Measurements from ENCODE around the gene PDIK1L.

DNA sequence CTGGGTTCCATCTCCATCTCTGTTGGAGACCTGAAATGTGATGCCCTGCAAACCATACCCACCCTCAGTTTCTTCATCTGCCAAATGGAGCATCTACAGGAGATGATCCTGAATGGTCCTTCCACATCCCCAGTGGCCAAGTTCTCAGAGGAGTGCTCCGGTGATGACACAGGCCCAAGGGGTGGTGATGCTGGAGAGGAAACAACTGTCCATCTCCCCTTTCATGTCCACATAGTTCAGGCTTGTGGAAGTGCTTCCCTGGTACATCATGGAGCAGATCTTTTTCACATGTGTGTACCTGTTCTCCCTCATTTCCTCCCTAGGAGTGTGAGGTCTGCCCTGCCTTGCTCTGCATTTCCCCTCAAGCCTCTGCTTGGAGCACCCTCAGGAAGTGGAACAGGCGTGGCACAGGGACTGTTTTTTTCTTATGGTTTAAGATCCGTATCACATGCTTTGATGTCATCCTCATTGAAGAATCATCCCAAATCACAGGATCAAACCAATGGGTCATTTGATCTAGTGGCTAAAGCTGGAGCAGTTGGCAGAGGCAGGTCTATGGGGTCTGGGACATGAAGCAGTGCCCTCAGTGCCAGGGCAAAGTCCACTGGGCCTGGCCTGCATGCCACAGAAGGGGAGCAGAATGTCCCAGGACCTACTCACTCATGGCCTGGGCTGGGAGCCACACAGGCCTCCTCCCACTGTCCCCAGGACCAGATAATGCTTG, 36.0 kb upstream of the PDIK1L start:
- TF ChIP-seq, protein P1, sequence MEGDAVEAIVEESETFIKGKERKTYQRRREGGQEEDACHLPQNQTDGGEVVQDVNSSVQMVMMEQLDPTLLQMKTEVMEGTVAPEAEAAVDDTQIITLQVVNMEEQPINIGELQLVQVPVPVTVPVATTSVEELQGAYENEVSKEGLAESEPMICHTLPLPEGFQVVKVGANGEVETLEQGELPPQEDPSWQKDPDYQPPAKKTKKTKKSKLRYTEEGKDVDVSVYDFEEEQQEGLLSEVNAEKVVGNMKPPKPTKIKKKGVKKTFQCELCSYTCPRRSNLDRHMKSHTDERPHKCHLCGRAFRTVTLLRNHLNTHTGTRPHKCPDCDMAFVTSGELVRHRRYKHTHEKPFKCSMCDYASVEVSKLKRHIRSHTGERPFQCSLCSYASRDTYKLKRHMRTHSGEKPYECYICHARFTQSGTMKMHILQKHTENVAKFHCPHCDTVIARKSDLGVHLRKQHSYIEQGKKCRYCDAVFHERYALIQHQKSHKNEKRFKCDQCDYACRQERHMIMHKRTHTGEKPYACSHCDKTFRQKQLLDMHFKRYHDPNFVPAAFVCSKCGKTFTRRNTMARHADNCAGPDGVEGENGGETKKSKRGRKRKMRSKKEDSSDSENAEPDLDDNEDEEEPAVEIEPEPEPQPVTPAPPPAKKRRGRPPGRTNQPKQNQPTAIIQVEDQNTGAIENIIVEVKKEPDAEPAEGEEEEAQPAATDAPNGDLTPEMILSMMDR (IDR thresholded peaks at IDR 0.05; ENCODE audit: poor library complexity) = no peak
- TF ChIP-seq EZH2 (IDR thresholded peaks at IDR 0.05; ENCODE audit: borderline replicate concordance) = no peak
- no peak for TF ChIP-seq EZH2phosphoT487 (IDR thresholded peaks at IDR 0.05; ENCODE audit: low read depth, severe bottlenecking, unreplicated experiment)
